Occipital lobe (tissue), 2 donors: Measurements from ENCODE around the gene MYL12B. TPM values are rescaled to one million over a fixed set of nuclear protein-coding genes. Genes with fewer than 3 reads are reported as not detected.
A peak's percentile ranks its signal among the peaks of the same experiment; 100 is the strongest.

Experiments
- DNase-seq: peaks from one replicate; lab custom pipeline; 2025; lab: John Stamatoyannopoulos, UW
- total RNA-seq: library from RNA; depleted of rRNA; stranded (reverse); fragments of >200 nt; gene quantifications from one replicate; pipeline ENCODE4 v1.2.3, GENCODE V29; 2014

The MYL12B gene
- total RNA-seq, 1 donor from 2014 or later: 156 TPM

DNA sequence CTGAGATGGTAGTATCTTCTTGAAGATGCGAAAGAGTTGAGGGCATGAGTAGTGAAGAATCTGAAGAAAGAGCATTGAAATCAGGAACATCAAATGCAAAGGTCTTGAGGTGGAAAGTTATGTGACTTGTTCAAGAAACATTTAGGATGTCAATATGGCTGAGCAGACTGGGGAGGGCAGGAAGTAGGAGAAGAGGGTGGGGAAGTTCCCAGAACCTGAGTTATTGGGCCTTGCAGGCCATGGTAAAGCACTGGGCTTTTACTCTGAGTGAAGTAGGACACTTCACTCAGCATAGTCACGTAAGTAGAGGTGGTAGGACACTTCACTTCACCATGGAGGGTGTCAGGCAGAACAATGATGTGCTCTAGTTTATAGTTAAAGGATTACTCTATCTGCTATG, 26.1 kb upstream of the MYL12B start:
- DNase-seq: no peak

DNA sequence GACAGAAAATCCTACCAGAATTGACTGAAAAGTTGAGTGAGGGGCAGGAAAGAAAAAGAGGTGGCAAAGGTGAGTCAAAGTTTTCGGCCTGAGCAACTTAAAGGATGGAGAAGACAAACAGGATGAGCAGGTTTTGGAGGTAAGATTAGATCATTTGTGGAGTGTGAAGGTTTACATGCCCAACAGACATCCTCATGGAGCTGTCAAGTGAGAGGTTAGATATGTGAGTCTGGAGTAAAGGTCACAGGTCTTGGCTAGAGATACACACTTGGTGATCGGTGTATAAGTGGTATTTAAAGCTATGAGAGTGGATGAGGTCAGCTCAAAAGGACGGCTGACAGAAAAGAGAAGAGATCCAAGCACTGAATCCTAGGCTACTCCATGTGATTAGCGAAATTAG, 25.5 kb upstream of the MYL12B start:
- DNase-seq: no peak

DNA sequence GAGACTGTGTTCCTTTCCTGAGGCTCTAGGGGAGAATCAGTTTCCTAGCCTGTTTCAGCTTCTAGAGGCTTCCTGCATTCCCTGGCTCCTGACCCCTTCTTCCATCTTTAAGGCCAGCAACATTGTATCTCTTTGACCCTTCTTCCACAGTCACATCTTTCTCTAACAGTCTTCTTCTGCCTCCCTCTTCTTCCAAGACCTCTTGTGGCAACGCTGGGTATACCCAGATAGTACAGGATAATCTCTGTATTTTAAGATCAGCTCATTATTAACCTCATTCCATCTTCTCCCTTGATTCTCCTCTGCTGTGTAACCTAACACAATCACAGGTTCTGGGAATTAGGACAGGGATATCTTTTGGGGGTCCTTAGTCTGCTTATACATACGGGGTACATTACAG, 23.2 kb upstream of the MYL12B start:
- no peak for DNase-seq

DNA sequence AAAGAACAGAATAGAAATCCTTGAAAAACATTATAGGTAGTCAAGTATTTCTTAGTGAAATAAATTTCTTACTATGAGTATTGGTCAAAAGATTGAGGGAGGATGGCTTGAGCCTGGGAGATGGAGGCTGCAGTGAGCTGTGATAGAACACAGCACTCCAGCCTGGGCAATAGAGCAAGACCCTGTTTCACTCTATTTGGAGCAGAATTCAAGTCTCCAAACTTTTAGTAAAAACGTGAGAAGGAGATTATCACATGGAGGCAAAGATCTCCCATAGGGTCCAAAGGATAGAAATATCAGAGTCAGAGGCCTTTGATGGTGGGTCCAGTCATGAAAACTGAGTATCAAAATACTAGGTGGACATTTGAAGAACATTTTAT, 16.8 kb upstream of the MYL12B start:
- DNase-seq: no peak

DNA sequence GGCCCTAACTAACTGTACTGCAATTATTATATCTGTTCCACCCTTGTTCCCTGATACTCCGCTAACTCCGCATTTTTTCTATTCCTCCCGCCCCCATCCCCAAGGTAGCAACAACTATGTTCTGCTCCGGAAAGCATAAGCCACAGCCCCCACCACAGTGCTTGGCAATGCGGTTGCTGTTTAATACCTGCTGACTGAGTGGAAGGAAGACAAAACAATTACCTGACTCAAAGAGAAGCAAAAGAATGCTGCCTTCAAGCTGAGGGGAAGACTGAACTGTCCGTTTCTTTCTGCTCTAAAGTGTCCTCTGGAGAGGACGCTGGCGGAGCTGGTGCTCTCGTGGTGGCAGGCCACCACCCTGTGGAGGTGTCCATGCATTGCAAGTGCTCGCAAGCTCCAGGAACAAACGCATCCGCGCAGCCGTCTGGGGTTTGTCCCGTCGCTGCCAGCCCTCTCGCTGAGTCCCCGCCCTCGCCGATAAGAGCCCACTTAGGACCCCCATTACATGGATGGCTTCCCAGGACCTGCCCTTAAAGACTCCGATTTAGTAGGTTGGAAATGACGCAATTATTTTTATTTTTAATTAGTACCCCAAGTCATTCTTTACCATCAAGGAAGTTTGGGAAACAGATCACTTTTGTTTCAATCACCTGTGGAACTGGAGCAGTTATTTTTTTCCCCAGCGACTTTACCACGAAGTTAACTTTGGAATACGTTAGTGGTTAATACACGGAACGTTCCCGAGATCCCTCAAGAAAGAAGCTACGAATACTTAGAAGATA, 15.9 kb upstream of the MYL12B start:
- peak; percentile 75 for DNase-seq

DNA sequence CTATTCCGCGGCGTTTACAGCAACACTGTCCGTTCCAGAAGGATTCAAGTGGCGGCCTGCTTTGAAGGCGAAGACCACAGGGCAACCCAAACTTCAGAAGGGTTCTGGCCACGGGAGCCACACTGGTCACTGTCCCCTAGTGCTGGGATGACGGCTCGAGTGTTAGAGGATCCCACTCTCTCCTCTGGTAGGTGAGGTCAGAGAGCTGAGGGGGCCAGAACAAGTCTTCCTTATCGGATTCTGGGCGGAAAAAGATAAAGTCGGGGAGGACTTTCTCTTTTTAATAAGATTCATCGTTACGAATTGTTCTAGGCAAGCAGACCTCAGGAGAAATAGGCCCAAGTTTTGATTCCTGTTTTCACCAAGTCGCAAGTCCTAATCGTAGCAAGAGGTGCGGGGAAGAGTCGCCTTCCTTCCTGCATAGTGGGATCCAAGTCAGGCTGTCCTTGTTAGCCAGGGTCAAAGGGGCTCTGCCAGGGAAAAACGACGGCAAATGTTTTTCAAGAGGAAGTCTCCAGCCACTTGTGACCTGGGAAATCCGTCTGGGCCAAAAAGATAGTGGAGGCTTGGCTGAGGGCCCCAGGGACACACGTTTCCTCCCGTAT, 15.2 kb upstream of the MYL12B start:
- peak; percentile 32 for DNase-seq

DNA sequence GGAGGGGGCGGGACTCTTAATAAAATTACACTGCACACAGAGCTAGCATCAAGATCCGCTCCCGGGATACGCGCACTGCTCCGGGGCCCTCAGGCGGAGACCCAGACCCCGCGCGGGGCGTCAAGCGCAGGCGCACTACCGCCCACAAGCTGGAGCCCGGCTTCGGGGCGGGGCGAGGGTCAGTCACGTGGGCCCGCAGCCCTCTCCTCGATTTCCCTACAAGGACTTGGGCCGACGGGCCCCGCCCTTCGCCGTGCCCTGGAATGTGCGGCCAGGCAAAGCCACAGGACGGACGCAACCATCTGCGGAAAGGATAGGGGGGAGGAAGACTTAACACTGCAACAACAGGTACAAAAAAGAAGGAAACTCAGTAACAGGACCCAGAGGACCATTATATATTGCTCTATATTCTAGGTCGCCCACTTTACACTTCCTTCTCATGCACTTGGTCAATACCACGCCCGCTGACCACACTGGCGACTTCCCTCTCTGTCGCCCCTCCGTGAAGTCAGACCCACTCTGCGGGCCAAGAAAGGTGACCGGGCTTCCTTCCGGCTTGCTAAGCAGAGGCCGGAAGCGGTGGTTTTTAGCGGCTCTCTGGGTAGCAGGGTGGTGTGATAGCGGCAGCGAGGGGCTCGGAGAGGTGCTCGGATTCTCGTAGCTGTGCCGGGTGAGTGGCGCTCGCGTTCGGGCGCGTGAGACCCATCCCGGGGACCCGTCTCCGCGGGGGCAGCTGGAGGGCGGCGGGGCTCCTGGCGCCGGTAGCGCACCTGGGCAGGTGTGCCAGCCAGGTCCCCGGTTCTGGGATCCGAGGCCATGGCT, 14.5 kb upstream of the MYL12B start, which contains the start of gene MYL12A:
TSS of gene MYL12A (plus strand) at position 562 of the 822 bp plus-strand sequence. CDS start 5,447 bp downstream, outside the sequence.
- peak; percentile 89 for DNase-seq

DNA sequence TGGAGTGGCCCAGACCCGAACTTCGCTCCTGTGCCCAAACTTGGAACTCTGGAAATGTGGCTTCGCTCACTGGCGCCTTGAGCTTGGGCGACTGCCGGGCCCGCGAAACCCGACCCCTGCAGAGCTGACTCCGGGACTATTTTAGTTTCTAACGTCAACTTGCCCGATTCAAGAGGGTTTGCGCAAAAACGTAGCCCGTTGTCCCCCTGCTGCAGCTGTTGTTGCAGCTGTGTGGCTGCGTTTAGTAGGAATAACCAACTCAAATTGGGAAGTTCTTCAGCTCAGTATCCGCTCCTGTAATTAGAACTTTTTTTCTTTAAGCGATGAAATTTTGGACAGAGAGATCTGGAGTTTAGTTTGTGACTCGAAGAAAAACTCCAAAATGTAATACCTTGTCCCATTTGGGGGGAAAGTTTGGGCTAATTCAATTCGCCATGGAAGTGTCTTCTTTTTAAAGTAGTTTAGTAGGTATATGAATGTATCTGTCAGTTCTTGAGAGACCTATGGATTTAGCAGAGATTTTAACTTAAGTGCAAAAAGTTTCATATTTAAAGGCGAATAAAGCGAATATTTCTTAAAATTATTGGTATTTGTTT, 13.8 kb upstream of the MYL12B start:
- DNase-seq: no peak

DNA sequence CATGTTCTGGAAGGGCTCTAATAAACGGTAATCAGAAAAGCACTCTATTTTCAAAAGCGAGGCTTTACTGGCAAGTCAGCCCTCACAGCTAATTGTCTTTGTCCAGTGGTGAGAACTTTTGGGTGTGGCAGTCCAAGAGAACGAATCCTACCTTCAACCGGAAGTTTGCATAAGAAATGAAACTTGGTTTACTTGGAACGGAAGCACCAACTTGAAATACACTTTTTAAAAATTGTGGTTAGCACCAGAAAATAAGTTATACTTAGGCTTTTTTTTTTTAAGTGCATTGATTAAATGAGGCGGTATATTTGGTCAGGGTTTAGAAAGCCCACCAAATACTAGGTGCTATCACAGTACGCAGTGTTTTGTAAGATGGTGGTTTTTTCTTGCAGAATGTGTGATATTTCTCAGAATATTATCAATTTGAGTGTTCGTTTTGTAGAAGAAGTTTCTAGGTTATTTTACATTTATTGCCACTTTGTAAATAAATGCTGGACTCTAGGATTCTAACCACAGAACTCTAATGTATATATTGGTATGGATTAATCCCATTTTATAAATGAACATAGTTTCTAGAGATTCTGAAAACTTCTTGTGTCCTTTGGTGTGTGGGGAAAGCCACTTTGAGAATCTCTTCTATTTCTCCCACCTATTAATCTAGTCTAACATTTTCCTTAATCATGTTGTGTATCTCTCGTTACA, 13.1 kb upstream of the MYL12B start:
- no peak for DNase-seq

DNA sequence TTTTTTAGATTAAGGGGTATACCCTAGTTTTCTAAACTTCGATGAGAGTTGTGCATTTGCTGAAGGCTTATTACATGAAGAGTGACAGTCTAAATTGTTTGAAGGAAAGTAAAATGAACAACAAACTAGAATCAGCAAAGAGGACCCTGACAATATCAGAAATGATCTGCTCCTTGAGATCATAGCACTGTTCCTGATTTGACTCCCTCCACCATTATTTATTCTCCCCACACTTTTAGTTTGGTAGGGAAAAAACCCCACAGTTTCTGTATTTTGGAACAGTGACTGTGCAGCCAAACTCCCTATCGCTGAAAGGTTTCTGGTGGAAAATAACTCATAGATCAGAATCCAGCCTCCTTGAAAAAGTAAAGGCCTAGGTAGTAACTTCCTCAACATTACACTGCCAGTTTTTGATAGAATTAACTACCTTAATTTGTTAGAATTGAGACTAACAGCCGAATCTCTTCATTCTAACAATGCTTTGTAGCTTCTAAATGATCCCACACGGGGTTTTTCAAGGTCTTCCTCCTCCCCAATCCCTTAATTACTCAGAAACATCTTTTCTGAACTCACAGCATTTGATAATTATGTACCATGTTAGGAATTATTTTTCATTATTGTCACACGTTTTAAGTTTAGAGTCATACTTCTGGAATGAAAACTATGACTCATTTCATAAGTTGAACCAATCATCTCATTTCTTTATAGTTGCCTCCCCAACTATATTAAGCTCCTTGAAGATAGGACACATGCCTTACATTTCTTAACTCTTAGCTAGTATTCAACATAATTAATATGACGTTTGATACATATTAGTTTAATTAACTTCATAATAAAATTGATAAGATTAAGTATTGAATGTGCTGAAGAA, 11.5 kb upstream of the MYL12B start:
- no peak for DNase-seq

DNA sequence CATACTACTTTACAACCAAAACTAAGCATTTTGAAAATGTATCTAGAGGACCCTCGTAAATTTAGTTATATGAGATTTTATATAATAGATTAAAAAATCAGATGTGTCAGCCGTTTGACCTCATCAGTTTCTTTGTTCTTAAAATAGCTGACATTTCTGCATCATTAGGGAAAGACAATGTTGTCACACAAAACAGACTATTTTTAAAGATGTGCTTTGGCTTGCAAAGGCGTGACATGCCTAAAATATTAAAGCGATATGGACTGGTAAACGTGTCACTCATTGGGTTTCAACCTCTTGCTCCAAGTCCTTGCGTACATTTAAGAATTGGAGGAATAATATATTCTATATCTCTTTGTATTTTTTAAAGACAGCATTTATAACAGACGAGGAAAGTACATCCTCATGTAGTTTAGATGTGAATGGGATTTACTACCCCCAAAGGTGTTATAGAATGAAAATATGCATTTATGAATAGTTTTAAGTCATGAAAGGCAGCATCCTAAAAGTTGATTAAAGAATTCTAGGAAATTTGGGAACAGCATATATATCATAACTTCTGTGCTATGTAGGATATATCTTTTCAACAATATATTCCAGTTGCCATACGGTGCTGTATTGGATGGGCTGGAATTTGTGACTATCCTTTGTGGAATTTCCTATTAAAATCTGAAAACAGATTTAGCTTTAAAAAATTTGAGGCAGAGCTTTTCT, 10.5 kb upstream of the MYL12B start:
- DNase-seq: no peak

DNA sequence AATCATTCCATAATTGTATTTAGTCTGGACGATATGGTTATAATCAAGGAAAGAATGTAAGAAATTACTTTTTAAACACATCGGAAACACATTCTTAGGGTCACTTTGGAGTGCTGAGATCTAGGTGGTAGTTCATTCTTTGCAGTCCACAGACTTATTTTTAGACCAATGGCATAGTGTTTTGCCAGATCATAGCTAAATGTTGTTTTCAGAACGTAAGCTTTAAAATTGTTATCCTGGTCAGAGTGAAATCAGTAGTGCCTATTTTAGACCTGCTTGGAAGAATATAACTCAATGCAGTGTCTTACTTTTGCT, 10.0 kb upstream of the MYL12B start:
- no peak for DNase-seq

DNA sequence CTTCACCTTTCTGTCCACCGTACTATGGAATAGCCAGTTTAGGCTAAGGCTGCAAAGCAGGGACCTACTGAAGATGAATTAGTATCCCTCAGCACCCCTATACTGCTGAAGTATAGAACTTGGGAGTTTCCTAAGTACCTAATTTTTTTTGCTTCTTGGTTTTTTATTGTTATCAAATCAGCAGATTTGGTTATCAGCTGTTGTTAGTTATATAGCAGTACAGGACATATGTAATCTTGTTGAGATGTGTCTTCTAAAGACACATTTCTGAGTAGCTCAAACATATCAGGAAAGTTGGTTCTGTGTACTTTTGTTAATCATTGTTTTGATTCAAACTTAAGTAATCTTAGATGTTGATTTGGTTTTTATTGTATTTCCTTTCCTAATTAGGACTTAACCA, 9.1 kb upstream of the MYL12B start:
- no peak for DNase-seq

DNA sequence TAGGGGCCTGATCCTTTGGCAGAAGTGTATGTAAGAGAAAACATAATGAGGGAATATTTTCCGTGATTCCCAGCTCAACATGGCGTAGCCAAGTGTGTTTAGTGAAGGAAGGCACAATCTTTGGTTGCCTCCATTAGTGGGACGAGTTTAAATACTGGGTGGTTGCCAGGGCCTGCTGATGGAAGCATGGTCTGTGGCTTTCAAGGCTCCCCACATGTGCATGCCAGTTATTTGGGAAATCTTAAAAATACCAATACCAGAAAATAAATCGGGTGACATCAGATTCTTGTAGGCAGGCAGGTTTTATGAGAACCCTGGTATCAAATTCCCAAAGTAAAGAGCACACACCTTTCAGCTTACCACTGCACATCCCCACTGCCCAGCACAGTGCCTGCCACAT, 7.2 kb upstream of the MYL12B start:
- no peak for DNase-seq

DNA sequence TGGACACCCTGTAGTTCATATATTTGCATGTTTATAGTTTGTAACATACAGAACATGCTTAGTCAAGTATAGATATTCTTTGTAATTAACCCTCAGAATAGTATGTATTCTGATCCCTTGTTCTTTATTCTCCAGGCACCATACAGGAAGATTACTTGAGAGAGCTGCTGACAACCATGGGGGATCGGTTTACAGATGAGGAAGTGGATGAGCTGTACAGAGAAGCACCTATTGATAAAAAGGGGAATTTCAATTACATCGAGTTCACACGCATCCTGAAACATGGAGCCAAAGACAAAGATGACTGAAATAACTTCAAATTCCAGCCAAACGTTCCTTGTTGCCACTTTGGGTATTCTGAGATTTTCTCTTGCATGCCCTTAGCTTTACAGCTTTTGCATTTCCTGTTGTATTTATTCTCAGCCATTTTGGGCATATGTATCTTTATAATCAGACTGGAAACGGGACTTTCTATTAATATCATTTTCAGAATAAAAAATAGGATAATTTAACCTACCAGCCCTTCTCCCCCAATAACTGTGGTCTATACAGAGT, 6.2 kb upstream of the MYL12B start:
- no peak for DNase-seq

DNA sequence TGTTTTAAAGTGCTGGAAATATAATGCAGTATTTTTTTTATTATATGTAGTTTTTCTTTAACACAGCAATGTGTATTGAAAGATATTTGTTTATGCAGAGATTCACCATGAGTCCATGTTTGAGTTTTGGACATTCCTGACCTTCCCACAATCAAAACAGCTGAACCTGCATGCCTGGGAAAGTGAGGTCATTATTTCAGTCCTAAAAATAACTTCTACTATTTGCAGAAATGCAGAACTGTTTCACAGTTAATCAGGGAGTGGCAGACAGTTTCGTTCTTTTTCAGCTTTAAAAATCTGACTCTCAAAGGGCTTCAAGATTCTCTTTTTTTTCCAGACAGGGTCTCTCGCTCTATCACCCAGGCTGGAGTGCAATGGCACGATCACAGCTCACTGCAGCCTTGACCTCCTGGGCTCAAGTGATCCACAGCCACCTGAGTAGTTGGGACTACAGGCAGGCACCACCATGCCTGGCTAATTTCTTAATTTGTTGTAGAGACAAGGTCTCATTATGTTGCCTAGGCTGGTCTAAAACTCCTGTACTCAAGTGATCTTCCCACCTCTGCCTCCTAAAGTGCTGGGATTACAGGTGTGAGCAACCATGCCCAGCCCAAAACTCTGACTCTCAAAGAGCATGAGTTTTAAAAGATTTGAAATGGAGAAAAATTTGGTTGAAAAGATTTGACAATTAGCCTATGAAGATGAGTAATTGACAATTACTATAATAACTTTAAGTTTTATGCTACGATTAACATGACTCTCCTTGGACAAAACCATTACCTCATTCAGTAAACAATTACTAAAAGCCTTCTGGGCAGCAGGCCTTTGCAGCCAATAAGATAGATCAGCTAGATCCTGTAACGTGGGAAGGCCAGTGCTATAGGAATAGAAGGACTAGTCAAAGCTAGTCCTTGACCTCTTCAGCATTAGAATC, 5.0 kb upstream of the MYL12B start:
- DNase-seq: no peak

DNA sequence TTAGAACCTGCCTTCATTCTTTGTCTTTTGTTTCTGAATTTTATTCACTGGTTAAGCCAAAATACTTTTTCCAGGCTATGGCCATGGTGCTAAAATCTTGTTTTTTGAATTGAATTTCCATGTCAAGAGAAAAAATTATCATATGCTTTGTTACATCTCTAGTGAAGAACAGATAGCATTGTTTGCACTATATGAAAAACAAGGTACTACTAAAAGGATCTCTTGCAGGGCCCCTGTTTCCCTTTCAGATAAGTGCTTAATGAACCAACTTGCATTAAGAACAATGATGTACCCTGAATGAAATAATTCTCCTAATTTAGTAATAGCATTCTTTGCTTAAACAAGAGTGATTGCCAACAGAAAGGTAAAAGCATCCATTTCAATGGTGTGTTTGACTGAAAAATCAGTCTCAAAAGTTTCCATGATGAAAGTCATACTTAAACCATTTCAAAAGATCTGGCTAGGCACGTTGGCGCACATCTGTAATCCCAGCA, 4.3 kb upstream of the MYL12B start:
- DNase-seq: no peak

DNA sequence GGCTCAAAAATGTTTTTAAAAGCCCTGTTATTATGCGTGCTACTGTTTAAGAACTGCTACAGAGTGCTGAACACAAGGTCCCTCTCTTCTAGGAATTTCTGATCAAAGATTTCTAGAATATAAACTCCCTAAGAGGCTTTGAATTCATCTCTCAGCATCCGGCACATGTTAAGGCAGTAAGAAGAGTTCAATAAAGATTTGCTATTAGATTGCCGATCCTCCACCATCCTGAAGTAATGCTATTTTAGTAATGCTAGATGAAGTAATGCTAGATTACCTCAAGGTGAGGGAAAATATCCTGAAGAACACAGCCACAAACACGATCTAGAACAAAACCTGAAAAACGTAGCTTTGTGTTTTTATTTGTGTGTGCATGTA, 949 bp upstream of the MYL12B start:
- DNase-seq: no peak
